OCI-LY1 (cell line): ENCODE measurements around the gene SAMD14.

Source experiments
- H2AFZ ChIP-seq: fragments of 200-600 bp; sonication (generic), shearing (Covaris generic); 2 replicates; pipeline ENCODE4 v1.6.0; 2014; ENCODE audit warnings: antibody characterized with exemption, mild to moderate bottlenecking, low read length
- H3F3A ChIP-seq: fragments of 200-600 bp; sonication (generic), shearing (Covaris generic); 2 replicates; pipeline ENCODE4 v1.6.0; 2014; ENCODE audit warnings: mild to moderate bottlenecking, antibody characterized with exemption, low read length, moderate library complexity; ENCODE audit not compliant: insufficient read depth
- H3K27ac ChIP-seq: fragments of 200-600 bp; sonication (generic); 2 replicates; pipeline ENCODE4 v1.5.1; 2014; ENCODE audit warnings: low read length, mixed run types, mild to moderate bottlenecking, low read depth; ENCODE audit not compliant: poor library complexity, severe bottlenecking
- H3K27me3 ChIP-seq: fragments of 200-600 bp; sonication (generic); 2 replicates; pipeline ENCODE4 v1.6.0; 2014; ENCODE audit warnings: antibody characterized with exemption, mild to moderate bottlenecking, low read length, moderate library complexity; ENCODE audit not compliant: insufficient read depth
- H3K36me3 ChIP-seq: fragments of 200-600 bp; sonication (generic); 2 replicates; pipeline ENCODE4 v1.6.1; 2014; ENCODE audit warnings: mild to moderate bottlenecking, antibody characterized with exemption, low read length, moderate library complexity, mixed read lengths; ENCODE audit not compliant: insufficient read depth
- H3K4me1 ChIP-seq: fragments of 200-600 bp; sonication (generic); 2 replicates; pipeline ENCODE4 v1.5.1; 2014; ENCODE audit warnings: mild to moderate bottlenecking, low read length, moderate library complexity; ENCODE audit not compliant: insufficient read depth, severe bottlenecking
- H3K4me2 ChIP-seq: fragments of 200-600 bp; sonication (generic), shearing (Covaris generic); 2 replicates; pipeline ENCODE4 v1.6.1; 2014; ENCODE audit warnings: low read length
- H3K4me3 ChIP-seq: fragments of 200-600 bp; sonication (generic); 2 replicates; pipeline ENCODE4 v1.5.1; 2014; ENCODE audit warnings: low read length, low read depth, mild to moderate bottlenecking, mixed read lengths; ENCODE audit not compliant: poor library complexity, severe bottlenecking
- H3K79me2 ChIP-seq: fragments of 200-600 bp; shearing (Covaris generic); 2 replicates; pipeline ENCODE4 v1.6.1; 2016; ENCODE audit warnings: mixed run types, low read length, mixed read lengths; ENCODE audit not compliant: insufficient read depth
- H3K9ac ChIP-seq: fragments of 200-600 bp; sonication (generic), shearing (Covaris generic); 2 replicates; pipeline ENCODE4 v1.6.1; 2014; ENCODE audit warnings: mild to moderate bottlenecking, low read length, mixed read lengths
- H3K9me2 ChIP-seq: fragments of 200-600 bp; sonication (generic), shearing (Covaris generic); 2 replicates; pipeline ENCODE4 v1.6.1; 2014; ENCODE audit warnings: low read depth, mild to moderate bottlenecking, low read length, mixed read lengths
- H3K9me3 ChIP-seq: fragments of 200-600 bp; shearing (Covaris generic); 2 replicates; pipeline ENCODE4 v1.6.1; 2014; ENCODE audit warnings: low read length, mixed read lengths
- H4K20me1 ChIP-seq: fragments of 200-600 bp; sonication (generic), shearing (Covaris generic); 2 replicates; pipeline ENCODE4 v1.6.0; 2016; ENCODE audit warnings: mild to moderate bottlenecking, low read length; ENCODE audit not compliant: insufficient read depth
- CTCF ChIP-seq: fragments of 200-600 bp; sonication (generic), shearing (Covaris generic); IDR thresholded peaks from 2 replicates; pipeline ENCODE4 v1.5.1; 2017; ENCODE audit warnings: mild to moderate bottlenecking, antibody characterized with exemption, low read length, moderate library complexity, mixed read lengths
- EZH2 ChIP-seq: fragments of 200-600 bp; sonication (generic), shearing (Covaris generic); IDR thresholded peaks from 2 replicates; pipeline ENCODE4 v1.8.0; 2017; ENCODE audit warnings: borderline replicate concordance, mixed run types, mild to moderate bottlenecking, antibody characterized with exemption, low read length, moderate library complexity, mixed read lengths

Gene SAMD14

GRCh38 chr17:50074227-50074626 lies 55.7 kb downstream of the SAMD14 start:
- TF ChIP-seq EZH2 (no peak), CTCF (no peak)
- Histone ChIP-seq H2AFZ (no peak overlapping the region), H4K20me1 (no peaks in the 10 kb centered on the region), H3K27me3 (peaks cover 4% of the 10 kb centered on the region; the same call in 1 of the 2 replicates), H3K9ac (no peak overlapping the region), H3K36me3 (no peaks in the 10 kb centered on the region), H3K4me3 (no peak overlapping the region), H3K9me2 (no peaks in the 10 kb centered on the region), H3K4me1 (peaks cover 5% of the 10 kb centered on the region), H3K27ac (no peak overlapping the region), H3K79me2 (no peaks in the 10 kb centered on the region), H3F3A (no peaks in the 10 kb centered on the region), H3K9me3 (no peaks in the 10 kb centered on the region), H3K4me2 (no peak overlapping the region)

- H3K36me3 ChIP-seq: no peaks in the 10 kb centered on the region
Measured at GRCh38 chr17:50072925-50073324, 57.0 kb downstream of the SAMD14 start.

GRCh38 chr17:50072130-50072529 lies 57.8 kb downstream of the SAMD14 start:
- H3K27ac ChIP-seq: no peak overlapping the region
- H3K4me3 ChIP-seq: no peak overlapping the region
- no peaks in the 10 kb centered on the region for H3F3A ChIP-seq

More at GRCh38 chr17:50072925-50073324, 57.0 kb downstream of the SAMD14 start:
- Histone ChIP-seq H3K79me2 (no peaks in the 10 kb centered on the region), H4K20me1 (no peaks in the 10 kb centered on the region), H3F3A (no peaks in the 10 kb centered on the region), H3K9me3 (no peaks in the 10 kb centered on the region), H3K4me1 (peaks cover 5% of the 10 kb centered on the region), H2AFZ (no peak overlapping the region), H3K4me2 (no peak overlapping the region), H3K4me3 (no peak overlapping the region), H3K27me3 (peaks cover 4% of the 10 kb centered on the region; the same call in 1 of the 2 replicates), H3K9me2 (no peaks in the 10 kb centered on the region), H3K27ac (no peak overlapping the region), H3K9ac (no peak overlapping the region)
- TF ChIP-seq EZH2: no peak
- TF ChIP-seq CTCF: no peak

More at GRCh38 chr17:50072130-50072529, 57.8 kb downstream of the SAMD14 start:
- H3K79me2 ChIP-seq: no peaks in the 10 kb centered on the region
- H2AFZ ChIP-seq: no peak overlapping the region
- peaks cover 4% of the 10 kb centered on the region; the same call in 1 of the 2 replicates for H3K27me3 ChIP-seq
- H4K20me1 ChIP-seq: no peaks in the 10 kb centered on the region
- H3K9me2 ChIP-seq: no peaks in the 10 kb centered on the region
- H3K4me1 ChIP-seq: peaks cover 5% of the 10 kb centered on the region
- TF ChIP-seq EZH2 (no peak), CTCF (no peak)
- no peak overlapping the region for H3K9ac ChIP-seq
- H3K9me3 ChIP-seq: no peaks in the 10 kb centered on the region
- no peaks in the 10 kb centered on the region for H3K36me3 ChIP-seq
- no peak overlapping the region for H3K4me2 ChIP-seq
